ENCODE results near the gene FOXO1.

FOXO1 gene

GRCh38 chr13:40539576-40540327 lies 126.7 kb downstream of the FOXO1 start:
- no peak for DNase-seq

- DNase-seq, result no peak
Measured at GRCh38 chr13:40537146-40537895, 129.1 kb downstream of the FOXO1 start.

DNA sequence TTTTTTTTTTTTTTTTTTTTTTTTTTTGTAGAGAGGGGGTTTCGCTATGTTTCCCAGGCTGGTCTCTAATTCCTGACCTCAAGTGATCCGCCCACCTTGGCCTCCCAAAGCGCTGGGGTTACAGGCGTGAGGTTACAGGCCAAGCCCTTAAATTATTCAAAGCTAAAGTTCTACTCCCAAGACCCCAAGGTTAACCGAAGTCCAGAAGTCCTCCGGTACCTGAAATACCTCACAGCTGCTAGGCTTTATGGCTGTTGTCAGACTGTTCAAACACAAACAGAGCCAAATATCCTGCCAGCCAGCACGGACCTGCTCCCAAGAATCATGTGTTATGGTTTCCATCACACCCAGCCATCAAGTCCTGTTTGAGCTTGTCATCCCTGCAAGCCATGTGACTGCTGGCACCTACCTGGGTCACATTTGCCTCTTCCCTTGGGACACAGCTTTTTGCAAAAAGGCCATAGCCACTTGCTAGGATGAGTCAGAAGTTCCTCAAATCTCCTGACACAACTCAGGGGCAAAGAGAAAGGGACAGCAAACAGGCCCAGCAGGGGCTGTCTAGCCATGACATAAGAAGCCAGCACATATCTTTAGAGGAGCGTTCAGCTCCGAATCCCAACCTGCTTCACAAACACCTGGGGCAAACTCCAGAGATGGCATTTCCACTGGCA lies 129.9 kb downstream of the FOXO1 start:
- no peak for DNase-seq

DNA sequence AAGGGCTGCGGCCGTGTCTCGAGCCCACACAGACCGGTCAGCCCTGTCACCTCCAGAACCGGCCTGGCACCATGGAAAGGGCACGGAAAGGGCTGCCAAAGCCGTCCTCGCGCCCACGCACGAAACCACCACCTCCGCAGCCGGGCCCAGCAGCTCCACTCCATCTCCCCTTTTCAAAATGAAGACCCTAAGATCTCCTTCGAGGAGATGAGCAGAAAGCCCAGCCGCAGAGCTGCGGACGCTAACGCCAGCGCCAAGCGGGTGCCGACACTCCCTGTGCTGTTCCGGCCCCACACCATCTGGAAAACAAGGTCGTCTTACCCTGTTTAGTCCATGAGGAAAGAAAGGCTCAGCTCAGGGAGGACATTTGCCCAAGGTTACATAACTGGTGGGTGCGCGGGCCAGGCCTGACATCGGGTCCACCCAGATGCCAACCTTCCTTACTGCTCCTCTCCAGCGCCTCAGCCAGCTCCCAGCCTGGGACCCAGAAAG lies 131.1 kb downstream of the FOXO1 start:
- no peak for DNase-seq

- no peak for DNase-seq
Measured at GRCh38 chr13:40534456-40534855, 132.0 kb downstream of the FOXO1 start.

DNA sequence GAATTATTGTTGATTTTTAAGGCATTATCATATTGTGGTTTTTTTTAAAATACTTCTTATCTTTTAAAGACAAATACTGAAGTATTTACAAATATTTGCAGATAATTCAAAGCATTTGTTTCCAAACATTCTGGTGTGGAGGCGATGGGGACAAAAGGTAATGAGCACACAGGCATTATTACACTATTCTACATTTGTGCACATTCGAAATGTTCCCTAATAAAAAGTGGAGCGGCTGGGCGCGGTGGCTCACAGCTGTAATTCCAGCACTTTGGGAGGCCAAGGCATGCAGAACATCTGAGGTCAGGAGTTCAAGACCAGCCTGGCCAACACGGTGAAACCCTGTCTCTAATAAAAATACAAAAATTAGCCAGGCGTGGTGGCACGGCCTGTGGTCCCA lies 133.4 kb downstream of the FOXO1 start:
- DNase-seq, result no peak

DNA sequence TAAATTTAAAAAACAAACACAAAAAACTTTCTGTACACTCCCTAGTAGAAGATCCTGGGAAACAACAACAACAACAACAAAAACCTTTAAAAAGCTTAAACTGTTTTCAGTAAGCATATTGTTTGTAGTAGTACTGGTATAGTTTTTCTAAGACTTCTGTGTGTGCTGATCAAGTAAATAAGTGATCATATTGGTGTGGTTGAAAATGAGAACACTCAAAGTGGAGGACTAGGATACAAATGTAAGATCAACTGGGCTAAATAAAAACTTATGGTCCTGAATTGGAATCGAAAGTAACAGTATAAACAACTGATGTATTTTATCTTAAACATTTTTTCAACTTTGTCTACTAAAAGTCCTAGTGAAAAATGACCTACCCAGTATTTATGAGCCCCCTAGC lies 135.5 kb downstream of the FOXO1 start:
- no peak for DNase-seq

GRCh38 chr13:40528881-40529280 lies 137.6 kb downstream of the FOXO1 start:
- DNase-seq, result no peak

DNA sequence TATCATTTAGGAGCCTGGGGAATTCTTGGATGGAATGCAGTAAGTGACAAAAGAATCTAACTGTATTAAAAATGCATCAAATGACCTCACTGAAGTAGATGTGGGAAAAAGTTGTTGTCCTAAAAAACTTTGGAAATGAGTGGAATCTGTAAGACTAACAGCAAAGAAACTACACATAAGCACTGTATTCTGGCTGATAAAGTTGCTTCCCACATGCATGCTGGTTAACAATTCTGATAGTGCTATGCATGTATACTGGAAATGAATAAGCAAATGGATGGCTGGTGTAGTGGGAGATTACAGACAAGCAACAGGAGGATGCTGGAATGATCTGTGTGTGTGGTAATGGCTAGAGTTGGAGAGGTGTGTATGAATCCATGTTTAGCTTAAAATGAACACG lies 138.5 kb downstream of the FOXO1 start:
- no peak for DNase-seq

DNA sequence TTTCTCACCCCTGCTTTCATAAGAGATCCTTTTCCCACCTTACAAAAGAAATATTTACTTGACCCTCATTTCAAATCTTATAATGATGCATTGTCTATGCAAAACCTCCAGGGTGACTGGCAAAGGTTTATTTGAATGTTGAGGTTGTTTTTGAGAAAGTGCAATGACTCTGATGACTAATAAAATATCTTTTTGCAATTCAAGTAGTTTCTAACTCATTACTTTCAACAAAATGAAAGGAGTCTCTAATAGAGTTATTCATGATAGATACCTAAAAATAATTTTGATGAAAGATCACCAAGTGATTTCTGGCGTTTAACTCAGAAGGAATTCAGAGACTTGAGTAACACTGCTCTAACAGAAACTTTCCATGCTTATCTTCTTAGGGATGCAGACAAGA lies 144.2 kb downstream of the FOXO1 start:
- no peak for DNase-seq

GRCh38 chr13:40520916-40521315 lies 145.5 kb downstream of the FOXO1 start:
- DNase-seq, result no peak

- DNase-seq, result no peak
Measured at GRCh38 chr13:40519637-40520036, 146.8 kb downstream of the FOXO1 start.

DNA sequence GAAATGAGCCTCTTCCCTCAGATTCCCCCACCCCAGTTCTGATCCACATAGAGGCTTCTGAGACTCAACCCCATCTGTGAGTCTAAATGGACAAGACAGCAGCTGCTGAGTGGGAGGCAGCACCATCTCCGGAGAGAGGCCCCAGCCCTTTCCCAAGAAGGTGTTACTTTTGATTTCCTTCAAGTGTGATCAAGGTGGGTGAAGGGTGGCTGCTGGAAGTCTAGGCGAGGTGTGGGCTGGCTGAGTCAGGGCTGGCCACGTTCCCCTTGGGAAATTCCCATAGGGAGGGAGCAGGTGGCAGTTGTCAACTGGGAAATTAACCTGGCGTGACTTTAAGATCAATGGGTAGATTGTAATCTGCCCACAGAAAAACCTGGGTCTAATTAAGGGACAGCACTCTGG lies 148.0 kb downstream of the FOXO1 start:
- peak; percentile 55 for DNase-seq

- DNase-seq, result no peak
Measured at GRCh38 chr13:40517486-40518480, 148.7 kb downstream of the FOXO1 start.

DNA sequence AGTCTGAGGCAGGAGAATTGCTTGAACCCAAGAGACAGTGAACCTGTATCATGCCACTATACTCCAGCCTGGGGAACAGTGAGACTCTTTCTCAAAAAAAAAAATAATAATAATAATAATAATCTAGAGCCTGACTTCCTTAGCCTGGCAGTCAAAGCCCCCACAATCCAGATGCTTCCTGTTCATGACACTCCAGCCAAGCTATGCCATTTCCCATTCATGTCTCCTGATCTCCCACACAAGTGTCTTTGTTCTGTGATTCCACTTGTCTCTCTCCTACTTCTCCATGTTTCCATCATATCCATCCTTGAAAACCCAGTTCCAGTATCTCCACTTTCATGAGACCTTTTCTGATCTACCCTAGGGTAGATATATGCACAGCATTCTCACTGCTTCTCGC lies 150.7 kb downstream of the FOXO1 start:
- no peak for DNase-seq

- no peak for DNase-seq
Measured at GRCh38 chr13:40514802-40515201, 151.6 kb downstream of the FOXO1 start.

DNA sequence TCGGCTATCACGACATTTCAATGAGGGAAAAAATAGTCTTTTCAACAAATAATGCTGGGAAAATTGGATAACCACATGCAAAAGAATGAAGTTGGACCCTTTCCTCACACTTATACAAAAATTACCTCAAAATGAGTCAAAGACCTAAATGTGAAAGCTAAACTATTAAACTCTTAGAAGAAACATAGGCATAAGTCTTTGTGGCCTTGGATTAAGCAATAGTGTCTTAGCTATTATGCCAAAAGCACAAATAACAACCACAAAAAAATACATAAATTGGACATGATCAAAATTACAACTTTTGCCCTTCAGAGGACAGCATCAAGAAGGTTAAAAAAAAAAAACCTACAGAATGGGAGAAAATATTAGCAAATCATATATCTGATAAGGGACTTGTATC lies 156.6 kb downstream of the FOXO1 start:
- no peak for DNase-seq

GRCh38 chr13:40508767-40509342 lies 157.6 kb downstream of the FOXO1 start:
- no peak for DNase-seq

GRCh38 chr13:40508127-40508526 lies 158.3 kb downstream of the FOXO1 start:
- DNase-seq, result peak; percentile 33

DNA sequence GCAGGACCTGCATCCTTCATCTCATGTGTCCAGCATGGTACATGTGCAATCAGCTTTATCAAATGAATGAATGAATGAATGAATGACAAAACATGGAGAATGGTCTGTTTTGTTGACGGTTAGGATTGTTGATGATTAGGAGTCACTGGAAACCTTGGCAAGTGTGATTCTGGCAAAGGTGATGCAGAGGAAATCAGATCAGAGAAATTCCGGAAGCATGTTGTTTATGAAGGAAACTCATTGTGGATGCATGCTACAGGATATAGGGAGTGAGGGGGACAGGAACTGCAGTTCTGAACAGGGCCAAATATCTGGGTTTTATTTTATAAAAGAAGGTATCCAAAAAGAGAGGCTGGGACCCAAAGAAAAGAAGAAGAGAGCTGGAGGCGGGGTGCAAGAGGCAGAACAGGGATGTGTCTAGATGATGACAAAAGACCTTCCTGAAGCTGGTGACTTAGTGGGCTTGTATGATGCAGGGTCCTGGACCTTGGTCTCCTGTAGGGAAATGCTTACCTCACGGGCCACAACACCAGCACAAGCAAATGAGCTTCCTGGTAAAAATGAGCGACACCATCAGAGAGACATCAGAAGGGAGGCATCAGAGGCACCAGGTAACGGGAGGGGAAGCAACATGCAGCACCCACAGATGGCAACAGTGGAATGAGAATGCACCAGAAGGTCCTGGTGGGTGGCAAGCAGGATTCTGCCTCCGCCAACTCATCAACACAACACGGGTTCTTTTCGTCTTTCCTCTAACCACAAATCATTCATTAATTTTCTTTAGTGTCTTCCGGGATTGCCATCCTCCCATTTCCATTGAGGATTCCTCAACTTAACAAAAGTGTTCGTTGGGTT lies 159.6 kb downstream of the FOXO1 start:
- DNase-seq, result no peak

Data from CD4-positive, alpha-beta T cell treated with Interleukin-10 for 1 hour (primary cell).